Activated CD4-positive, alpha-beta T cell treated with anti-CD3 and anti-CD28 coated beads for 1 hour (primary cell): Measurements from ENCODE around the gene AMFR.

ENCODE experiments used
- DNase-seq: peaks from one replicate; pipeline ENCODE4 v3.0.0-alpha.2; 2020

The AMFR gene

GRCh38 chr16:56329887-56330286 is 95.5 kb downstream of the AMFR start:
- no peak for DNase-seq

- no peak for DNase-seq
These were observed 96.9 kb downstream of the AMFR start for GRCh38 chr16:56328276-56329022.

GRCh38 chr16:56327929-56328258 is 97.5 kb downstream of the AMFR start:
- no peak for DNase-seq

- DNase-seq = no peak
These were observed 98.0 kb downstream of the AMFR start for GRCh38 chr16:56327071-56327928.

- no peak for DNase-seq
These were observed 99.4 kb downstream of the AMFR start for GRCh38 chr16:56325956-56326355.

- no peak for DNase-seq
These were observed 100.9 kb downstream of the AMFR start for GRCh38 chr16:56324406-56324805.

GRCh38 chr16:56321571-56321970 is 103.8 kb downstream of the AMFR start:
- no peak for DNase-seq

GRCh38 chr16:56320811-56321558 is 104.4 kb downstream of the AMFR start:
- no peak for DNase-seq

GRCh38 chr16:56320056-56320455 is 105.3 kb downstream of the AMFR start:
- no peak for DNase-seq

- no peak for DNase-seq
These were observed 106.0 kb downstream of the AMFR start for GRCh38 chr16:56319376-56319775.

GRCh38 chr16:56318827-56319140 is 106.6 kb downstream of the AMFR start:
- DNase-seq = no peak

GRCh38 chr16:56317998-56318826 is 107.1 kb downstream of the AMFR start:
- DNase-seq = peak; percentile 59

GRCh38 chr16:56316545-56316944 is 108.8 kb downstream of the AMFR start:
- DNase-seq = no peak

GRCh38 chr16:56315955-56316354 is 109.4 kb downstream of the AMFR start:
- no peak for DNase-seq

- DNase-seq = no peak
These were observed 111.0 kb downstream of the AMFR start for GRCh38 chr16:56314244-56314850.

- no peak for DNase-seq
These were observed 112.8 kb downstream of the AMFR start for GRCh38 chr16:56312556-56312955.

- DNase-seq = no peak
These were observed 113.4 kb downstream of the AMFR start for GRCh38 chr16:56312028-56312300.
